K562 (cell line): Measurements from ENCODE around the gene HK1.

Experiments
- CBFA2T3 ChIP-seq: fragments of 450-650 bp; IDR thresholded peaks from 2 replicates; pipeline ENCODE4 v1.6.1; 2017
- CREBBP ChIP-seq: IDR thresholded peaks from one replicate; pipeline ENCODE4 v1.6.1; 2012; ENCODE audit warnings: low read depth, mild to moderate bottlenecking, control low read depth, inconsistent platforms, low read length
- EZH2 ChIP-seq: IDR thresholded peaks from 2 replicates; pipeline ENCODE4 v1.6.1; 2012; ENCODE audit warnings: low read depth, mild to moderate bottlenecking, inconsistent platforms, low read length, borderline replicate concordance
- GABPA ChIP-seq: fragments of 200-800 bp; sonication (Bioruptor generic); conservative IDR thresholded peaks from 2 replicates; pipeline ENCODE4 v1.6.1; 2016; ENCODE audit warnings: low read depth, missing genetic modification characterization, missing compliant biosample characterization
- NFATC3 ChIP-seq: fragments of 450-650 bp; IDR thresholded peaks from 2 replicates; pipeline ENCODE4 v1.6.1; 2017; ENCODE audit warnings: mild to moderate bottlenecking
- POLR2A ChIP-seq: fragments of 450-650 bp; conservative IDR thresholded peaks from 2 replicates; pipeline ENCODE4 v1.6.1; 2016
- TARDBP ChIP-seq: fragments of 450-650 bp; IDR thresholded peaks from 2 replicates; pipeline ENCODE4 v1.6.1; 2016
- ZBTB1 ChIP-seq: sonication (generic); formaldehyde crosslinking; IDR thresholded peaks from 2 replicates; pipeline ENCODE4 v1.8.1; 2023; ENCODE audit warnings: missing genetic modification reagents, low read depth, mild to moderate bottlenecking, borderline replicate concordance
- ZNF592 ChIP-seq: fragments of 450-650 bp; IDR thresholded peaks from 2 replicates; pipeline ENCODE4 v1.6.1; 2017; ENCODE audit warnings: antibody characterized with exemption, mild to moderate bottlenecking

DNA sequence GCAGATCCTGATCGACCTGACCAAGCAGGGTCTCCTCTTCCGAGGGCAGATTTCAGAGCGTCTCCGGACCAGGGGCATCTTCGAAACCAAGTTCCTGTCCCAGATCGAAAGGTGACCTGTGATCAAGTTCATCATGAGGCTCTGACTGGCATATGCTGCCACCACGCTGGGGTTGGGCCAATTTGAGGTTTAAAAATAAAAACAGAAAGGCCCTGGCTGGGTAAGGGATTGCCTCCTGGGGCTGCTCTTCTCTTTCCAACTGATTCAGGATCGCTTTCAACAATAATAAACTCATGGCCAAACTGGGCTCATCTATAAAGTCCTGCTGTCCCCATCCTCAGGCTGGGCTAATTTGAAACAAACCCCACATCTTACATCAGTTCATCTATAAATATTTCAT lies 17.1 kb upstream of the HK1 start:
- no peak for TF ChIP-seq TARDBP
- TF ChIP-seq CREBBP: no peak
- TF ChIP-seq POLR2A: no peak
- no peak for TF ChIP-seq ZNF592
- no peak for TF ChIP-seq GABPA (tag)
- no peak for TF ChIP-seq NFATC3
- TF ChIP-seq ZBTB1 (CRISPR knock-in tag): no peak
- TF ChIP-seq CBFA2T3: no peak
- no peak for TF ChIP-seq EZH2
